HepG2 (cell line): ENCODE data around the gene MARCHF2. TPM values are rescaled to one million over a fixed set of nuclear protein-coding genes. Genes with fewer than 3 reads are reported as not detected.
A peak's percentile ranks its signal among the peaks of the same experiment; 100 is the strongest.

ENCODE experiments used
- ATAC-seq: fragments of 200-7000 bp; cut with Tn5 transposase; 3 replicates; pipeline ENCODE4 v1.9.1; 2020; ENCODE audit warnings: mild to moderate bottlenecking, moderate library complexity
- BruUV-seq: library from RNA; stranded (reverse); fragments of 400-500 nt; replicated peaks from 2 replicates; lab custom pipeline; 2021; lab: Mats Ljungman, UMichigan
- CTCF ChIA-PET: fragments of 300-600 bp; formaldehyde crosslinking; extraction: SDS; loops from one replicate; lab custom pipeline; 2021; ENCODE audit warnings: low total read pairs, inconsistent platforms, low intra/inter-chr PET ratio; lab: Yijun Ruan, JAX
- POLR2A ChIA-PET: fragments of 350-600 bp; sonication (Branson Sonifier 250); formaldehyde crosslinking; loops from one replicate; lab custom pipeline; 2020; ENCODE audit warnings: antibody characterized with exemption, inconsistent platforms; lab: Yijun Ruan, JAX
- DNase-seq: peaks from one replicate; pipeline ENCODE4 v3.0.0-alpha.2; 2015; ENCODE audit warnings: low spot score
- FAIRE-seq: peaks from 3 replicates; lab custom pipeline; 2011; peaks lifted over from hg19 to GRCh38; lab: Jason Lieb, UNC
- H2AFZ ChIP-seq: one replicate; pipeline ENCODE4 v1.6.1; 2011; ENCODE audit warnings: low read length, inconsistent platforms
- H3K27ac ChIP-seq: fragments of 300-600 bp; 3 replicates; pipeline ENCODE4 v1.8.0; 2011; ENCODE audit warnings: mixed run types, mild to moderate bottlenecking, mixed read lengths, low read length, inconsistent platforms; ENCODE audit not compliant: insufficient read depth; ENCODE audit errors: extremely low read length
- H3K27me3 ChIP-seq, 2 experiments: fragments of 200-600 bp in 1 of 2; 2 replicates in 1 of 2; 3 replicates in 1 of 2; pipeline versions ENCODE4 v1.6.0 to v1.8.0; 2011; ENCODE audit warnings: low read length in 2 of 2, mild to moderate bottlenecking in 2 of 2, moderate library complexity in 2 of 2, inconsistent platforms in 1 of 2; ENCODE audit not compliant: insufficient read depth in 2 of 2, control insufficient read depth in 1 of 2
- H3K36me3 ChIP-seq, 2 experiments: fragments of 200-600 bp in 1 of 2; replicated peaks in 1 of 2; 2 replicates in 1 of 2; 3 replicates in 1 of 2; pipeline versions ENCODE4 v1.5.1 to v1.8.0; 2011; ENCODE audit warnings: low read length in 2 of 2, inconsistent platforms in 1 of 2; ENCODE audit not compliant: insufficient read depth in 2 of 2, control insufficient read depth in 1 of 2
- H3K4me1 ChIP-seq: 2 replicates; pipeline ENCODE4 v1.5.1; 2012; ENCODE audit warnings: low read length, inconsistent platforms; ENCODE audit not compliant: insufficient read depth
- H3K4me2 ChIP-seq: 2 replicates; pipeline ENCODE4 v1.6.0; 2011; ENCODE audit warnings: low read depth, low read length, inconsistent platforms
- H3K4me3 ChIP-seq, 3 experiments: fragments of 200-600 bp in 1 of 3; sonication (generic), shearing (Covaris generic) in 1 of 3; replicated peaks in 1 of 3; 2 replicates each; pipeline ENCODE4 v1.5.1; 2011 to 2016; ENCODE audit warnings: low read length in 3 of 3, inconsistent platforms in 2 of 3, low read depth in 2 of 3, mild to moderate bottlenecking in 2 of 3, control low read depth in 1 of 3, mixed read lengths in 1 of 3; ENCODE audit not compliant: insufficient read depth in 1 of 3
- H3K79me2 ChIP-seq: one replicate; pipeline ENCODE4 v1.6.1; 2011; ENCODE audit warnings: low read length, inconsistent platforms; ENCODE audit not compliant: insufficient read depth
- H3K9ac ChIP-seq: 2 replicates; pipeline ENCODE4 v1.6.0; 2011; ENCODE audit warnings: mild to moderate bottlenecking, low read depth, low read length, inconsistent platforms; ENCODE audit not compliant: insufficient read depth
- H3K9me3 ChIP-seq: 2 replicates; pipeline ENCODE4 v1.5.1; 2012; ENCODE audit warnings: mild to moderate bottlenecking, low read length
- H4K20me1 ChIP-seq: 2 replicates; pipeline ENCODE4 v1.6.0; 2011; ENCODE audit warnings: inconsistent platforms, mild to moderate bottlenecking, low read length, moderate library complexity; ENCODE audit not compliant: insufficient read depth
- GTF2F1 ChIP-seq: fragments of 150-350 bp; IDR thresholded peaks from 2 replicates; pipeline ENCODE4 v1.6.1; 2014; ENCODE audit warnings: low read length
- HCFC1 ChIP-seq: fragments of 150-350 bp; IDR thresholded peaks from 2 replicates; pipeline ENCODE4 v1.6.1; 2014; ENCODE audit warnings: low read depth, low read length
- JARID2 ChIP-seq: sonication (generic); formaldehyde crosslinking; IDR thresholded peaks from 2 replicates; pipeline ENCODE4 v1.8.1; 2023; ENCODE audit warnings: missing genetic modification reagents, inconsistent platforms; ENCODE audit not compliant: insufficient replicate concordance
- RAD21 ChIP-seq: fragments of 450-650 bp; formaldehyde crosslinking; IDR thresholded peaks from 2 replicates; pipeline ENCODE4 v1.5.0; 2020; ENCODE audit warnings: mild to moderate bottlenecking
- RCOR2 ChIP-seq: IDR thresholded peaks from 2 replicates; pipeline ENCODE4 v1.6.1; 2016; ENCODE audit warnings: missing biosample characterization, missing genetic modification reagents
- SETDB1 ChIP-seq: sonication (generic); formaldehyde crosslinking; IDR thresholded peaks from 2 replicates; pipeline ENCODE4 v1.5.1; 2020; ENCODE audit warnings: missing genetic modification reagents, mild to moderate bottlenecking, borderline replicate concordance
- TAF1 ChIP-seq: sonication (generic); formaldehyde crosslinking; IDR thresholded peaks from 2 replicates; pipeline ENCODE4 v1.4.0; 2020; ENCODE audit warnings: missing genetic modification reagents
- TBP ChIP-seq: sonication (generic); formaldehyde crosslinking; IDR thresholded peaks from 2 replicates; pipeline ENCODE4 v1.5.0; 2020; ENCODE audit warnings: missing genetic modification reagents
- ZNF790 ChIP-seq: sonication (generic); formaldehyde crosslinking; IDR thresholded peaks from 2 replicates; pipeline ENCODE4 v1.8.0; 2022; ENCODE audit warnings: missing genetic modification reagents, mild to moderate bottlenecking, borderline replicate concordance
- WGBS: methylation state at CpG from one replicate; pipeline ENCODE4 v1.1.6; 2017; ENCODE audit warnings: low lambda C conversion rate; 5-methylcytosine and 5-hydroxymethylcytosine counted together
- in situ Hi-C: cut with HindIII; loops from 2 replicates; pipeline ENCODE4 v1.10.0; 2017; ENCODE audit warnings: low pct_unique_long_range_greater_than_20kb; ENCODE audit not compliant: extremely low pct_ligation_motif_present
- intact Hi-C: fragments of 100-400 bp; cut with micrococcal nuclease; formaldehyde crosslinking; loops from one replicate; pipeline ENCODE4 v1.10.0; 2022; ENCODE audit not compliant: unreplicated experiment
- polyA plus RNA-seq, 8 experiments: library from polyadenylated mRNA; depleted of rRNA in 3 of 8; stranded (reverse) in 7 of 8; unstranded in 1 of 8; fragments of >200 nt; fragmentation: Illumina TruSeq in 4 of 8; extraction: Trizol in 4 of 8; gene quantifications; 2 replicates each; pipeline versions ENCODE4 v1.2.1 to v1.2.3, GENCODE V29; 2011 to 2016; ENCODE audit warnings: low read depth in 4 of 8, missing spikeins in 1 of 8, mixed read lengths in 1 of 8; ENCODE audit not compliant: insufficient read depth in 1 of 8
- total RNA-seq, 5 experiments: library from RNA; depleted of rRNA; stranded (reverse); fragments of >200 nt; fragmentation: Illumina TruSeq; extraction: Trizol; gene quantifications; 2 replicates each; pipeline ENCODE4 v1.2.3, GENCODE V29; 2016; ENCODE audit warnings: low read depth in 1 of 5
- TF ChIP-seq, protein P1 (sequence below), 2 experiments: sonication (generic) in 1 of 2; formaldehyde crosslinking in 1 of 2; IDR thresholded peaks; 2 replicates each; pipeline versions ENCODE4 v1.4.0 to v1.6.1; 2016 to 2020; ENCODE audit warnings: borderline replicate concordance in 1 of 2, low read depth in 1 of 2, mild to moderate bottlenecking in 1 of 2, missing genetic modification reagents in 1 of 2
- TF ChIP-seq, protein P2 (sequence below): sonication (generic); formaldehyde crosslinking; IDR thresholded peaks from 2 replicates; pipeline ENCODE4 v1.4.0; 2020; ENCODE audit warnings: missing genetic modification reagents, borderline replicate concordance
- TF ChIP-seq, protein P3 (sequence below): sonication (generic); formaldehyde crosslinking; conservative IDR thresholded peaks from 2 replicates; pipeline ENCODE4 v1.4.0; 2020; ENCODE audit warnings: mild to moderate bottlenecking, missing genetic modification reagents, moderate library complexity
- TF ChIP-seq, protein P4 (sequence below): sonication (generic); formaldehyde crosslinking; IDR thresholded peaks from 2 replicates; pipeline ENCODE4 v1.5.0; 2020; ENCODE audit warnings: missing genetic modification reagents

The MARCHF2 gene
- total and polyA plus RNA-seq, 2 of the 13 experiments (the other 11 are each of a cell fraction or from before 2014, with no cell fraction given) = 12.7 to 13.0 TPM

DNA sequence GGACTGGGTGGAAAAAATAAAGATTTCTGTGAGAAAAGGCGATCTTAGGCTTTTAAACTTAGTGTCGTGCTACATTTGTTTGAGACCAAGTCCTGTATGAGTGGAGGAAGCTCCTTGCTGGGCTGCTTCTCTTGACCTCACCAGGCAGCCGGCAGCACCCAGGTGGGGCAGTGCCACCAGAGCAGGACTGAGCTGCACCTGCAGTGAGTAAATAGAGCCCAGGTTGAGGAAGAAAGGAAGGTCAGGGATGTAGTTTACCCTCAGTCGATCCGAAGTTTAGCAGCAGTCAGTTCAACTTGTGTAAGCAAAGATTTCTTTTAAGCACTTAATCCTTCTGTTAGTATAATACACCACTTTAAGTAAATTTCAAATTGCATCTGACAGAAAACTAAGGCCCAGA lies 45.3 kb downstream of the MARCHF2 start:
- DNase-seq (no peak), ATAC-seq (no peak), FAIRE-seq (no peak)
- intact Hi-C loops = no loop called here
- WGBS = 65% methylated on average over 5 of the region's 5 CpGs
- Histone ChIP-seq H2AFZ (no peak overlapping the region), H3K79me2 (peaks cover 100% of the 10 kb centered on the region), H3K4me3 (no peak overlapping the region), H3K9ac (no peak overlapping the region), H3K4me2 (peak overlapping the region; percentile 23; the same call in 1 of the 2 replicates), H4K20me1 (peaks cover 91% of the 10 kb centered on the region), H3K27me3 (no peaks in the 10 kb centered on the region), H3K9me3 (no peaks in the 10 kb centered on the region), H3K27ac (no peak overlapping the region), H3K36me3 (peaks cover 23 to 74% of the 10 kb centered on the region in 2 experiments), H3K4me1 (peaks cover 52% of the 10 kb centered on the region)
- in situ Hi-C loops = no loop called here
- CTCF ChIA-PET = no interaction called here
- no TSS peak for BruUV-seq
- POLR2A ChIA-PET = interaction anchor here (0.8 to 1.8 kb wide), 4 partner anchors 11 to 36 kb away, joined by 3 to 4 read pairs (median 4); partner anchors contain the start of gene HNRNPM
- TF ChIP-seq RAD21 (CRISPR knock-in tag) (no peak), GTF2F1 (no peak), JARID2 (CRISPR knock-in tag) (no peak), HCFC1 (no peak), RCOR2 (CRISPR knock-in tag) (no peak), TBP (no peak), TAF1 (no peak), SETDB1 (CRISPR knock-in tag) (no peak), ZNF790 (no peak)
- TF ChIP-seq, protein P1, sequence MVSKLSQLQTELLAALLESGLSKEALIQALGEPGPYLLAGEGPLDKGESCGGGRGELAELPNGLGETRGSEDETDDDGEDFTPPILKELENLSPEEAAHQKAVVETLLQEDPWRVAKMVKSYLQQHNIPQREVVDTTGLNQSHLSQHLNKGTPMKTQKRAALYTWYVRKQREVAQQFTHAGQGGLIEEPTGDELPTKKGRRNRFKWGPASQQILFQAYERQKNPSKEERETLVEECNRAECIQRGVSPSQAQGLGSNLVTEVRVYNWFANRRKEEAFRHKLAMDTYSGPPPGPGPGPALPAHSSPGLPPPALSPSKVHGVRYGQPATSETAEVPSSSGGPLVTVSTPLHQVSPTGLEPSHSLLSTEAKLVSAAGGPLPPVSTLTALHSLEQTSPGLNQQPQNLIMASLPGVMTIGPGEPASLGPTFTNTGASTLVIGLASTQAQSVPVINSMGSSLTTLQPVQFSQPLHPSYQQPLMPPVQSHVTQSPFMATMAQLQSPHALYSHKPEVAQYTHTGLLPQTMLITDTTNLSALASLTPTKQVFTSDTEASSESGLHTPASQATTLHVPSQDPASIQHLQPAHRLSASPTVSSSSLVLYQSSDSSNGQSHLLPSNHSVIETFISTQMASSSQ (IDR thresholded peaks at IDR 0.05; ENCODE audit: low read depth) = no peak
- TF ChIP-seq, protein P1 (CRISPR knock-in tag; IDR thresholded peaks at IDR 0.05; ENCODE audit: borderline replicate concordance) = no peak
- TF ChIP-seq, protein P2, sequence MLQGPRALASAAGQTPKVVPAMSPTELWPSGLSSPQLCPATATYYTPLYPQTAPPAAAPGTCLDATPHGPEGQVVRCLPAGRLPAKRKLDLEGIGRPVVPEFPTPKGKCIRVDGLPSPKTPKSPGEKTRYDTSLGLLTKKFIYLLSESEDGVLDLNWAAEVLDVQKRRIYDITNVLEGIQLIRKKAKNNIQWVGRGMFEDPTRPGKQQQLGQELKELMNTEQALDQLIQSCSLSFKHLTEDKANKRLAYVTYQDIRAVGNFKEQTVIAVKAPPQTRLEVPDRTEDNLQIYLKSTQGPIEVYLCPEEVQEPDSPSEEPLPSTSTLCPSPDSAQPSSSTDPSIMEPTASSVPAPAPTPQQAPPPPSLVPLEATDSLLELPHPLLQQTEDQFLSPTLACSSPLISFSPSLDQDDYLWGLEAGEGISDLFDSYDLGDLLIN (CRISPR knock-in tag) = no peak
- TF ChIP-seq, protein P3, sequence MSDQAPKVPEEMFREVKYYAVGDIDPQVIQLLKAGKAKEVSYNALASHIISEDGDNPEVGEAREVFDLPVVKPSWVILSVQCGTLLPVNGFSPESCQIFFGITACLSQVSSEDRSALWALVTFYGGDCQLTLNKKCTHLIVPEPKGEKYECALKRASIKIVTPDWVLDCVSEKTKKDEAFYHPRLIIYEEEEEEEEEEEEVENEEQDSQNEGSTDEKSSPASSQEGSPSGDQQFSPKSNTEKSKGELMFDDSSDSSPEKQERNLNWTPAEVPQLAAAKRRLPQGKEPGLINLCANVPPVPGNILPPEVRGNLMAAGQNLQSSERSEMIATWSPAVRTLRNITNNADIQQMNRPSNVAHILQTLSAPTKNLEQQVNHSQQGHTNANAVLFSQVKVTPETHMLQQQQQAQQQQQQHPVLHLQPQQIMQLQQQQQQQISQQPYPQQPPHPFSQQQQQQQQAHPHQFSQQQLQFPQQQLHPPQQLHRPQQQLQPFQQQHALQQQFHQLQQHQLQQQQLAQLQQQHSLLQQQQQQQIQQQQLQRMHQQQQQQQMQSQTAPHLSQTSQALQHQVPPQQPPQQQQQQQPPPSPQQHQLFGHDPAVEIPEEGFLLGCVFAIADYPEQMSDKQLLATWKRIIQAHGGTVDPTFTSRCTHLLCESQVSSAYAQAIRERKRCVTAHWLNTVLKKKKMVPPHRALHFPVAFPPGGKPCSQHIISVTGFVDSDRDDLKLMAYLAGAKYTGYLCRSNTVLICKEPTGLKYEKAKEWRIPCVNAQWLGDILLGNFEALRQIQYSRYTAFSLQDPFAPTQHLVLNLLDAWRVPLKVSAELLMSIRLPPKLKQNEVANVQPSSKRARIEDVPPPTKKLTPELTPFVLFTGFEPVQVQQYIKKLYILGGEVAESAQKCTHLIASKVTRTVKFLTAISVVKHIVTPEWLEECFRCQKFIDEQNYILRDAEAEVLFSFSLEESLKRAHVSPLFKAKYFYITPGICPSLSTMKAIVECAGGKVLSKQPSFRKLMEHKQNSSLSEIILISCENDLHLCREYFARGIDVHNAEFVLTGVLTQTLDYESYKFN = no peak
- TF ChIP-seq, protein P4, sequence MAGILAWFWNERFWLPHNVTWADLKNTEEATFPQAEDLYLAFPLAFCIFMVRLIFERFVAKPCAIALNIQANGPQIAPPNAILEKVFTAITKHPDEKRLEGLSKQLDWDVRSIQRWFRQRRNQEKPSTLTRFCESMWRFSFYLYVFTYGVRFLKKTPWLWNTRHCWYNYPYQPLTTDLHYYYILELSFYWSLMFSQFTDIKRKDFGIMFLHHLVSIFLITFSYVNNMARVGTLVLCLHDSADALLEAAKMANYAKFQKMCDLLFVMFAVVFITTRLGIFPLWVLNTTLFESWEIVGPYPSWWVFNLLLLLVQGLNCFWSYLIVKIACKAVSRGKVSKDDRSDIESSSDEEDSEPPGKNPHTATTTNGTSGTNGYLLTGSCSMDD (CRISPR knock-in tag) = no peak
